ENCODE results near the gene FAU. TPM values are rescaled to one million over a fixed set of nuclear protein-coding genes. Genes with fewer than 3 reads are reported as not detected.

Gene FAU
- total and polyA plus RNA-seq, 9 of the 15 experiments (the other 6 are each of a cell fraction or from before 2014, with no cell fraction given) = 433 to 1,827 (median 942) TPM

GRCh38 chr11:65159012-65159411 lies 37.1 kb upstream of the FAU start (continued):
- TF ChIP-seq, protein P1, sequence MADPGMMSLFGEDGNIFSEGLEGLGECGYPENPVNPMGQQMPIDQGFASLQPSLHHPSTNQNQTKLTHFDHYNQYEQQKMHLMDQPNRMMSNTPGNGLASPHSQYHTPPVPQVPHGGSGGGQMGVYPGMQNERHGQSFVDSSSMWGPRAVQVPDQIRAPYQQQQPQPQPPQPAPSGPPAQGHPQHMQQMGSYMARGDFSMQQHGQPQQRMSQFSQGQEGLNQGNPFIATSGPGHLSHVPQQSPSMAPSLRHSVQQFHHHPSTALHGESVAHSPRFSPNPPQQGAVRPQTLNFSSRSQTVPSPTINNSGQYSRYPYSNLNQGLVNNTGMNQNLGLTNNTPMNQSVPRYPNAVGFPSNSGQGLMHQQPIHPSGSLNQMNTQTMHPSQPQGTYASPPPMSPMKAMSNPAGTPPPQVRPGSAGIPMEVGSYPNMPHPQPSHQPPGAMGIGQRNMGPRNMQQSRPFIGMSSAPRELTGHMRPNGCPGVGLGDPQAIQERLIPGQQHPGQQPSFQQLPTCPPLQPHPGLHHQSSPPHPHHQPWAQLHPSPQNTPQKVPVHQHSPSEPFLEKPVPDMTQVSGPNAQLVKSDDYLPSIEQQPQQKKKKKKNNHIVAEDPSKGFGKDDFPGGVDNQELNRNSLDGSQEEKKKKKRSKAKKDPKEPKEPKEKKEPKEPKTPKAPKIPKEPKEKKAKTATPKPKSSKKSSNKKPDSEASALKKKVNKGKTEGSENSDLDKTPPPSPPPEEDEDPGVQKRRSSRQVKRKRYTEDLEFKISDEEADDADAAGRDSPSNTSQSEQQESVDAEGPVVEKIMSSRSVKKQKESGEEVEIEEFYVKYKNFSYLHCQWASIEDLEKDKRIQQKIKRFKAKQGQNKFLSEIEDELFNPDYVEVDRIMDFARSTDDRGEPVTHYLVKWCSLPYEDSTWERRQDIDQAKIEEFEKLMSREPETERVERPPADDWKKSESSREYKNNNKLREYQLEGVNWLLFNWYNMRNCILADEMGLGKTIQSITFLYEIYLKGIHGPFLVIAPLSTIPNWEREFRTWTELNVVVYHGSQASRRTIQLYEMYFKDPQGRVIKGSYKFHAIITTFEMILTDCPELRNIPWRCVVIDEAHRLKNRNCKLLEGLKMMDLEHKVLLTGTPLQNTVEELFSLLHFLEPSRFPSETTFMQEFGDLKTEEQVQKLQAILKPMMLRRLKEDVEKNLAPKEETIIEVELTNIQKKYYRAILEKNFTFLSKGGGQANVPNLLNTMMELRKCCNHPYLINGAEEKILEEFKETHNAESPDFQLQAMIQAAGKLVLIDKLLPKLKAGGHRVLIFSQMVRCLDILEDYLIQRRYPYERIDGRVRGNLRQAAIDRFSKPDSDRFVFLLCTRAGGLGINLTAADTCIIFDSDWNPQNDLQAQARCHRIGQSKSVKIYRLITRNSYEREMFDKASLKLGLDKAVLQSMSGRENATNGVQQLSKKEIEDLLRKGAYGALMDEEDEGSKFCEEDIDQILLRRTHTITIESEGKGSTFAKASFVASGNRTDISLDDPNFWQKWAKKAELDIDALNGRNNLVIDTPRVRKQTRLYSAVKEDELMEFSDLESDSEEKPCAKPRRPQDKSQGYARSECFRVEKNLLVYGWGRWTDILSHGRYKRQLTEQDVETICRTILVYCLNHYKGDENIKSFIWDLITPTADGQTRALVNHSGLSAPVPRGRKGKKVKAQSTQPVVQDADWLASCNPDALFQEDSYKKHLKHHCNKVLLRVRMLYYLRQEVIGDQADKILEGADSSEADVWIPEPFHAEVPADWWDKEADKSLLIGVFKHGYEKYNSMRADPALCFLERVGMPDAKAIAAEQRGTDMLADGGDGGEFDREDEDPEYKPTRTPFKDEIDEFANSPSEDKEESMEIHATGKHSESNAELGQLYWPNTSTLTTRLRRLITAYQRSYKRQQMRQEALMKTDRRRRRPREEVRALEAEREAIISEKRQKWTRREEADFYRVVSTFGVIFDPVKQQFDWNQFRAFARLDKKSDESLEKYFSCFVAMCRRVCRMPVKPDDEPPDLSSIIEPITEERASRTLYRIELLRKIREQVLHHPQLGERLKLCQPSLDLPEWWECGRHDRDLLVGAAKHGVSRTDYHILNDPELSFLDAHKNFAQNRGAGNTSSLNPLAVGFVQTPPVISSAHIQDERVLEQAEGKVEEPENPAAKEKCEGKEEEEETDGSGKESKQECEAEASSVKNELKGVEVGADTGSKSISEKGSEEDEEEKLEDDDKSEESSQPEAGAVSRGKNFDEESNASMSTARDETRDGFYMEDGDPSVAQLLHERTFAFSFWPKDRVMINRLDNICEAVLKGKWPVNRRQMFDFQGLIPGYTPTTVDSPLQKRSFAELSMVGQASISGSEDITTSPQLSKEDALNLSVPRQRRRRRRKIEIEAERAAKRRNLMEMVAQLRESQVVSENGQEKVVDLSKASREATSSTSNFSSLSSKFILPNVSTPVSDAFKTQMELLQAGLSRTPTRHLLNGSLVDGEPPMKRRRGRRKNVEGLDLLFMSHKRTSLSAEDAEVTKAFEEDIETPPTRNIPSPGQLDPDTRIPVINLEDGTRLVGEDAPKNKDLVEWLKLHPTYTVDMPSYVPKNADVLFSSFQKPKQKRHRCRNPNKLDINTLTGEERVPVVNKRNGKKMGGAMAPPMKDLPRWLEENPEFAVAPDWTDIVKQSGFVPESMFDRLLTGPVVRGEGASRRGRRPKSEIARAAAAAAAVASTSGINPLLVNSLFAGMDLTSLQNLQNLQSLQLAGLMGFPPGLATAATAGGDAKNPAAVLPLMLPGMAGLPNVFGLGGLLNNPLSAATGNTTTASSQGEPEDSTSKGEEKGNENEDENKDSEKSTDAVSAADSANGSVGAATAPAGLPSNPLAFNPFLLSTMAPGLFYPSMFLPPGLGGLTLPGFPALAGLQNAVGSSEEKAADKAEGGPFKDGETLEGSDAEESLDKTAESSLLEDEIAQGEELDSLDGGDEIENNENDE (IDR thresholded peaks at IDR 0.05; ENCODE audit: low read depth, low read length) = no peak
